GM19035 (cell line): Measurements from ENCODE around the gene GPR50.

Experiments used
- ATAC-seq: cut with Tn5 transposase; IDR thresholded peaks from one replicate; pipeline ENCODE4 v1.9.1; 2021; ENCODE audit not compliant: unreplicated experiment

Gene GPR50

DNA sequence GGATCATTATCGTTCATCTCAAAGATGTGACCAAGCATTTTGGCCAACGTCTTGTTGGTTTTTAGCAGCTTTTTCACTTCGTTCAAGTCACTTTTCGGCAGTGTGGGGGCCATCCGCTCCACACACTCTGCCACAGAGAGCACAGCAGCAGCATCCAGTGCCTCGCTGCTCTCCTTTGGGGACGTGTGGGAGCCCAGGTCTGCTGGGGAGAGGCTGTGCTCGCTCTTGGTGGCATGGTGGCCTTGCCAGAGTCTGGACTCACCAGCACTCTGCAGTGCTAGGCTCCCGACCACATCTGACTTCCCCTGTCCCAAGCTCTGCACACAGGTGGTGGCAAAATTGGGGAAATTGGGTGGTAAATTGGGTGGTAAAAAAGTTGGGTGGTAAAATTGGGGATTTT lies 50.6 kb downstream of the GPR50 start:
- ATAC-seq, result no peak

DNA sequence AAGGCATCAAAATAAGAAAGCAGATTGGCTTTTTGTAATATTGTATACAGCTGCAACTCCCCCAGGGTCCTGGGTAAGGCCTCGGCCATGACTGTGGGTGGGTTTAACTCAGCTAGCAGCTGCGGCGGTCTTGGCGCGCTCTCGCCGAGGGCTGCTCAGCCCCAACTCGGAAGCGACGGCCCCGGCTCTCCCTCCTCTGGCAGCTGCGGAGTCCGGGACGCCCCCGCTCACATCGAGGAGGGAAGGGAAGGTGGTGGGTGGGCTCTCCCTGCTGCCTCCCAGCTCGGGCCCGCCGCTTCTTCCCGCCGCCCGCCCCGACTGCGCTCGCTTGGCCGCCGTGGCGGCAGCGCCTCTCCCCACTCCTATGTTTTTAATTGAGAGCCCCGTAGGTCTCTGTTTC lies 51.2 kb downstream of the GPR50 start:
- ATAC-seq, result no peak

DNA sequence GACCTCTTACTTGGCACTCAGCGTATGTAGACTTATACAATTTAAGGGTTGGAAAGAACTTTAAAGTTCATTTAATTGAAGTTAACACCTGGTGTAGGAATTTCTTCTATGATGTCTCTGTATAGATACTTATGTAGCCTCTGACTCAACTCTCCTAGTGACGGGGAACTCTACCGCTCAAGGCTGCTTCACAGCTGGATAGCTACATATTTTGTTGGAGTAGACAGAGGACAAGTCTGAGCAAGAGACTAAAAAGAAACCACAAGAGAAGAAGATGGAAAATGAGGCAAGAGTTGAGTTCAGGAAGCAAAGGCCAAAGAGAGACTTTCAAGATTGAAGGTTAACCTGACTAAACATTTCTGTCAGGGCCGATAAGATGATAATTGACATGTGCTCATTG lies 52.6 kb downstream of the GPR50 start:
- no peak for ATAC-seq
